Epithelial cell of proximal tubule (primary cell): ENCODE results near the gene LTC4S. TPM values are rescaled to one million over a fixed set of nuclear protein-coding genes. Genes with fewer than 3 reads are reported as not detected.
"Not testable (repeated sequence)": the region's sequence is repeated elsewhere in the genome, so short reads cannot be mapped to it uniquely, and the experiment has no call there.

Experiments
- DNase-seq: peaks from one replicate; pipeline ENCODE4 v3.0.0-alpha.2; 2011; ENCODE audit warnings: low read depth
- H3K4me3 ChIP-seq: 2 replicates; pipeline ENCODE4 v1.5.1; 2011; ENCODE audit warnings: low read depth, mild to moderate bottlenecking, low read length
- CTCF ChIP-seq: conservative IDR thresholded peaks from 2 replicates; pipeline ENCODE4 v1.5.1; 2012; ENCODE audit warnings: low read depth, mild to moderate bottlenecking, low read length
- total RNA-seq: library from RNA; depleted of rRNA; stranded (reverse); fragments of >200 nt; gene quantifications from 2 replicates; pipeline ENCODE4 v1.2.3, GENCODE V29; 2015

The LTC4S gene
- 0.94 and 9.1 TPM in 2 replicates for total RNA-seq

- DNase-seq: no peak
- H3K4me3 ChIP-seq: no peak within 1 kb of the TSS
- no peak for TF ChIP-seq CTCF
Observed at GRCh38 chr5:179793468-179794139, at the start of gene LTC4S. LTC4S (plus strand) TSS chr5:179793986; CDS start chr5:179794081, 95 bp downstream.

- H3K4me3 ChIP-seq, DNase-seq: not testable (repeated sequence)
Observed at GRCh38 chr5:179744106-179744505, 49.7 kb upstream of the LTC4S start.

DNA sequence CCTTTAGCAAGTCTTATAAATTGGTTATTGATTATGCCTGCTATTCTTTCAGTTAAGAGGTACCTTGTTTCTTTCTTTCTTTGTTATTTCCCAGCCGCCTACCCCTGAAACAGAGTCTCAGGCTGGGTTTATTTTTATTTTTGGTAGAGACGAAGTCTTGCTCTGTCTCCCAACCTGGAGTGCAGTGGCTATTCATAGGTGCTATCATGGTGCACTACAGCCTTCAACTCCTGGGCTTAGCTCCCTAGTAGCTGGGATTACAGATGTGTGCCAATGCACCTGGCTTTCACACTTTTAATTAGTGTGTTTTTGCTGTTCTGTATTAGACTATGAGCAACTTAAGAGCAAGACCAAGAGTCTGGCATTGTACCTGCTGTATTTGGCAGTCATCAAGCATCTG is 46.9 kb upstream of the LTC4S start:
- no peak for TF ChIP-seq CTCF
- no peak overlapping the region for H3K4me3 ChIP-seq
- DNase-seq: no peak

DNA sequence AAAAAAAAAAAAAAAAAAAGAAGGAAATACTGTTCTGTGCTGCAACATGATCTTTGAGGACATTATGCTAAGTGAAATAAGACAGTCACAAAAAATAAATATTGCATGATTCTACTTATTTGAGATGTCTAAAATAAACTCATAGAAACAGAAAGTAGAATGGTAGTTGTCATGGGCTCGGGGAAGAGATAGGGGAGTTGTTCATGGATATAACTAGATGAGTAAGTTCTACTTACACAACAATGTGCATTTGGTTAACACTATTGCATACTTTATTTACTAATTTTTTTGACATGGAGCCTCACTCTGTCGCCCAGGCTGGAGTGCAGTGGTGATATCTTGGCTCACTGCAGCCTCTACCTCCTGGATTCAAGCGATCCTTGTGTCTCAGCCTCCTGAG is 46.0 kb upstream of the LTC4S start:
- no peak for DNase-seq
- no peak overlapping the region for H3K4me3 ChIP-seq
- no peak for TF ChIP-seq CTCF

- no peak overlapping the region for H3K4me3 ChIP-seq
- DNase-seq: no peak
- no peak for TF ChIP-seq CTCF
Observed at GRCh38 chr5:179749857-179750508, 43.8 kb upstream of the LTC4S start.

- no peak for TF ChIP-seq CTCF
- H3K4me3 ChIP-seq: no peak overlapping the region
- no peak for DNase-seq
Observed at GRCh38 chr5:179753971-179754370, 39.8 kb upstream of the LTC4S start.

DNA sequence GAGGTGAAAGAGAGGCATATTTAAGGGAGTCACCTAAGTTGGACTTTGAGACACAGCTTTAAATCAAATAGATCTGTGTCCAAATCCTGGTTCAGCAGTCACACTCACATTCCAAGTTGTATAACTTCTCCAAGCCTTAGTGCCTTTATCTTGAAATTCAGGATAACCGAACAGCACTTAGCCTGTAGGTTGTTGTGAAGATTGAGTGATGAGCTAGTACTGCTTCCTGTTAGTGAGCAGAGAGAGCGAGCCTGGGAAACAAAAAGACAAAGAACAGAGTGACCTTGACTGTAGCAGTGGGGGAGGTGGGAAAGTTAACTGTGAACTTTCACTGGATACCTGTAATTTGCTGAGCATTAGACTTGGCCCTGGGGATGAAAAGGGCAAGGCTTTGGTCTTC is 38.8 kb upstream of the LTC4S start:
- DNase-seq: no peak
- TF ChIP-seq CTCF: no peak
- H3K4me3 ChIP-seq: no peak overlapping the region
